GM23248 (cell line): ENCODE results near the gene KCMF1.

Experiments used
- EZH2 ChIP-seq: fragments of 200-600 bp; sonication (generic); IDR thresholded peaks from 2 replicates; pipeline ENCODE4 v1.6.1; 2018; ENCODE audit warnings: antibody characterized with exemption, mild to moderate bottlenecking; ENCODE audit not compliant: insufficient read depth, poor library complexity, severe bottlenecking
- EZH2phosphoT487 ChIP-seq: fragments of 200-600 bp; sonication (generic); IDR thresholded peaks from 2 replicates; pipeline ENCODE4 v1.6.1; 2018; ENCODE audit warnings: antibody characterized with exemption, moderate library complexity, mild to moderate bottlenecking, low read depth; ENCODE audit not compliant: insufficient read depth

DNA sequence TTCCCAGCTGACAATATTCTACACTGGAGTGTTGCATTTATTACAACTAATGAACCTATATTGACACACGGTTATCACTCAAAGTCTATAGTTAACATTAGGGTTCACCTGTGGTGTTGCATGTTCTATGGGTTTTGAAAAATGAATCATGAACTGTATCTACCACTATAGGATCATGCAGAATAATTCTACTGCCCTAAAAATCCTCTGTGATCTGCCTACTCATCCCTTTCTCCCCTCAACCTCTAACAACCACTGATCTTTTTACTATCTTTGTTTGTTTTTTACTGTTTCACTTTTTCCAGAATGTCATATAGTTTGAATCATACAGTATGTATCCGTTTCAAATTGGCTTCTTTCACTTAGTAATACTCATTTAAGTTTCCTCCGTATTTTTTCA lies 114.6 kb downstream of the KCMF1 start:
- TF ChIP-seq EZH2phosphoT487 (no peak), EZH2 (no peak)
